IMR-90 (cell line): Measurements from ENCODE around the gene HLA-DQB1.

Source experiments
- BHLHE40 ChIP-seq: fragments of 150-350 bp; IDR thresholded peaks from 2 replicates; pipeline ENCODE4 v1.6.1; 2016; ENCODE audit warnings: mild to moderate bottlenecking, low read depth, low read length
- CEBPB ChIP-seq: IDR thresholded peaks from 2 replicates; pipeline ENCODE4 v1.6.1; 2012; ENCODE audit warnings: low read depth, low read length, improper control_type of control experiment
- CTCF ChIP-seq: conservative IDR thresholded peaks from 2 replicates; pipeline ENCODE4 v1.5.1; 2012; ENCODE audit warnings: mild to moderate bottlenecking, low read depth, low read length, improper control_type of control experiment
- MAFK ChIP-seq: IDR thresholded peaks from 2 replicates; pipeline ENCODE4 v1.6.1; 2012; ENCODE audit warnings: low read depth, low read length, improper control_type of control experiment
- POLR2A ChIP-seq: IDR thresholded peaks from 2 replicates; pipeline ENCODE4 v1.6.1; 2012; ENCODE audit warnings: mild to moderate bottlenecking, low read depth, low read length
- SMC3 ChIP-seq: fragments of 150-350 bp; IDR thresholded peaks from 2 replicates; pipeline ENCODE4 v1.6.1; 2016; ENCODE audit warnings: low read depth, mild to moderate bottlenecking, antibody characterized with exemption, low read length, moderate library complexity
- TF ChIP-seq, protein P1 (sequence below): fragments of 150-350 bp; IDR thresholded peaks from 2 replicates; pipeline ENCODE4 v1.6.1; 2017; ENCODE audit warnings: mild to moderate bottlenecking, antibody characterized with exemption, low read length, low read depth
- TF ChIP-seq, protein P2 (sequence below): fragments of 150-350 bp; IDR thresholded peaks from 2 replicates; pipeline ENCODE4 v1.6.1; 2016; ENCODE audit warnings: low read depth, mild to moderate bottlenecking, low read length, moderate library complexity, borderline replicate concordance

DNA sequence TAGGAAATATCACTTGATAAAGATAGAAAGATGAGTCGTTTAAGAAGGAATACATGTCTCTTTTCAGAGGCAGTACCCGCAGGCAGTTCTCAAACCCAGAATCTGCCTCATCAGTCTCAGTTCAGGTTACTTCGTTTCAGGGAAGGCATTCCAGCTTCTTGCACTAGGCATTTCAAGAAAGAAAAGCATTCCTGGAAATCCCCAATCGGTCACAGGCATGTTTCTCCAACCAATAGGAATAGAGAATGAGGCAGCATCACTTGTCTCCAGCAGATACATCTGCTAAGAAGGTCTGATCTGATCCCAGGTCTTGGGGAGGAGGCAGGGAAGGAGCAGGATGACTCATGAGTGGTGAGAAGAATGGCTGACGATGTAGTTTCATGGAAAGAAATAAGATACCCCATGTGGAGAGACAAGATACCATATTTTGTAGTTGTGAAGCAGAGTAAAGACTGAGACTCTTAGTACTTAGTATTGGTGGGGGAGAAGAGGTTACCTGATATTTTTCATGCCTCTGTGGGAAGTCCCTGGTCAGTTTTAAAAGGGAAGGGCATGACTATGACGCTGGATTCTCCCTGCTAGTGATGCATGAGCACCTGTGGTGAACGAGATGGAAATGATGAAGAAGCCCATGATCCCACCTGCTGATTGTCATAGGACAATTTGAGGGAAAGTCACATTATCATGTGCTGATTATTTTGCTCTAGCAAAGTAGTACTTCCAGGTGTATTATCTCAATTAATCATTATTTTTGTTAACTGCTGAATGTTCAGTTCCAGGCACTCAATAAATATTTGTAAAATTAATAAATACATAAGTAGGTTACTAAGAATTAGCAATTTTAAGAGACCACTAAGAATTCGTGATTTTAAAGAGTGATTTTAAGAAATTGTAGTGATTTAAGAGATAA is 56.5 kb downstream of the HLA-DQB1 start:
- TF ChIP-seq CTCF (no peak), POLR2A (no peak), MAFK (no peak), SMC3 (no peak), CEBPB (no peak), BHLHE40 (no peak)
- TF ChIP-seq, protein P1, sequence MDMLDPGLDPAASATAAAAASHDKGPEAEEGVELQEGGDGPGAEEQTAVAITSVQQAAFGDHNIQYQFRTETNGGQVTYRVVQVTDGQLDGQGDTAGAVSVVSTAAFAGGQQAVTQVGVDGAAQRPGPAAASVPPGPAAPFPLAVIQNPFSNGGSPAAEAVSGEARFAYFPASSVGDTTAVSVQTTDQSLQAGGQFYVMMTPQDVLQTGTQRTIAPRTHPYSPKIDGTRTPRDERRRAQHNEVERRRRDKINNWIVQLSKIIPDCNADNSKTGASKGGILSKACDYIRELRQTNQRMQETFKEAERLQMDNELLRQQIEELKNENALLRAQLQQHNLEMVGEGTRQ: no peak
- TF ChIP-seq, protein P2, sequence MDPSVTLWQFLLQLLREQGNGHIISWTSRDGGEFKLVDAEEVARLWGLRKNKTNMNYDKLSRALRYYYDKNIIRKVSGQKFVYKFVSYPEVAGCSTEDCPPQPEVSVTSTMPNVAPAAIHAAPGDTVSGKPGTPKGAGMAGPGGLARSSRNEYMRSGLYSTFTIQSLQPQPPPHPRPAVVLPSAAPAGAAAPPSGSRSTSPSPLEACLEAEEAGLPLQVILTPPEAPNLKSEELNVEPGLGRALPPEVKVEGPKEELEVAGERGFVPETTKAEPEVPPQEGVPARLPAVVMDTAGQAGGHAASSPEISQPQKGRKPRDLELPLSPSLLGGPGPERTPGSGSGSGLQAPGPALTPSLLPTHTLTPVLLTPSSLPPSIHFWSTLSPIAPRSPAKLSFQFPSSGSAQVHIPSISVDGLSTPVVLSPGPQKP: no peak
